ENCODE results near the gene CA11. TPM values are rescaled to one million over a fixed set of nuclear protein-coding genes. Genes with fewer than 3 reads are reported as not detected.

Gene CA11
- total and polyA plus RNA-seq, 9 of the 15 experiments (the other 6 are each of a cell fraction or from before 2014, with no cell fraction given): 2.9 to 19.9 (median 8.3) TPM

DNA sequence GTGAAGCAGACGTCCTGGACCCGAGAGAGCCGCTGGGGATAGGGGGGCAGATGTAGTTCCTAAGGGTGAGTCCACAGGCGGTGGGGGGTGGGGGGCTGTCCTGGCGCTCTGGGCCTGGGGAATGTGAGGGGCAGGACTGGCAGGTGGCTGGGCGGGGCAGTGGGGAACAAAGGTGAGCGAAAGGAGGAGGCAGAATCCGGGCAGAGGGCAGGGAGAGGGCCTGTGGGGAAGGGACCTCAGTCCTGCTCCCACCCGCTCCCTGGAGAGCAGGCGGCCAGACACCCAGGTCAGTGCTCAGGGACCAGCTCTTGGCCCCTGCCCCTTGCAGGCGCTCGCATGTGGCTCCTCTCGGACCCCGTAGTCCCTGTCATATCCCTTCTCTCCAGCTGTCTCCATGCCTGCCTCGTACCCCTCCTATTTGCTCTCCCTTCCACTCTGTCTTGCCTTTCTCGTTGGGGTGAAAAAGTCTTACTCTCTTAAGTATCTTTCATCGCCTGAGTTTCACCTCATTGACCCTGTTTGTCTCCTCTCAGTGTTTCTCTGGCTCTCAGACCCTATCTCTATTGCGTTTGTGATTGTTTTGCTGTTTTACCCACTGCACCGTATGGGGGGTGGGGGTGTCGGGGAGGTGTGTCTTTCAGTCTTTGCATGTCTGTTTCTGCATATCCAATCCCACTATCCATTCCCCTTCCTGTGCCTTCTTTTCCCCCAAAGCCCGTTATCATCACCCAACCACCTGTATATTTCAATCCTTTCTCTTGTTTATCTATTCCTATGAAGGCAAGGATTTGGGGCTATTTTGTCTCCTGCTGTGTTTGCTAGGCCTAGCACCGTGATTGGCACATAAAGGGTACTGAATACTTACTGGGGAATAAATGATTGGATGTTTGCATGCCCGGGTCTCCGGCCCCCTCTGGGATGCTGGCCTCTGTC, 20.9 kb downstream of the CA11 start (continued):
- TF ChIP-seq, protein P1, sequence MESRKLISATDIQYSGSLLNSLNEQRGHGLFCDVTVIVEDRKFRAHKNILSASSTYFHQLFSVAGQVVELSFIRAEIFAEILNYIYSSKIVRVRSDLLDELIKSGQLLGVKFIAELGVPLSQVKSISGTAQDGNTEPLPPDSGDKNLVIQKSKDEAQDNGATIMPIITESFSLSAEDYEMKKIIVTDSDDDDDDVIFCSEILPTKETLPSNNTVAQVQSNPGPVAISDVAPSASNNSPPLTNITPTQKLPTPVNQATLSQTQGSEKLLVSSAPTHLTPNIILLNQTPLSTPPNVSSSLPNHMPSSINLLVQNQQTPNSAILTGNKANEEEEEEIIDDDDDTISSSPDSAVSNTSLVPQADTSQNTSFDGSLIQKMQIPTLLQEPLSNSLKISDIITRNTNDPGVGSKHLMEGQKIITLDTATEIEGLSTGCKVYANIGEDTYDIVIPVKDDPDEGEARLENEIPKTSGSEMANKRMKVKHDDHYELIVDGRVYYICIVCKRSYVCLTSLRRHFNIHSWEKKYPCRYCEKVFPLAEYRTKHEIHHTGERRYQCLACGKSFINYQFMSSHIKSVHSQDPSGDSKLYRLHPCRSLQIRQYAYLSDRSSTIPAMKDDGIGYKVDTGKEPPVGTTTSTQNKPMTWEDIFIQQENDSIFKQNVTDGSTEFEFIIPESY (CRISPR knock-in tag; IDR thresholded peaks at IDR 0.05): no peak
- TF ChIP-seq GABPA (tag; conservative IDR thresholded peaks at IDR 0.05; ENCODE audit: low read depth) (no peak), FOXK1 (CRISPR knock-in tag; IDR thresholded peaks at IDR 0.05; ENCODE audit: borderline replicate concordance) (no peak), MEIS2 (IDR thresholded peaks at IDR 0.05; ENCODE audit: partially characterized antibody) (no peak), NCOA6 (IDR thresholded peaks at IDR 0.05) (no peak), ZNF407 (IDR thresholded peaks at IDR 0.05; ENCODE audit: low read depth) (peak; percentile 76), MNT (conservative IDR thresholded peaks at IDR 0.05) (no peak), TEAD2 (tag; IDR thresholded peaks at IDR 0.05) (no peak)
- TF ChIP-seq, protein P2, sequence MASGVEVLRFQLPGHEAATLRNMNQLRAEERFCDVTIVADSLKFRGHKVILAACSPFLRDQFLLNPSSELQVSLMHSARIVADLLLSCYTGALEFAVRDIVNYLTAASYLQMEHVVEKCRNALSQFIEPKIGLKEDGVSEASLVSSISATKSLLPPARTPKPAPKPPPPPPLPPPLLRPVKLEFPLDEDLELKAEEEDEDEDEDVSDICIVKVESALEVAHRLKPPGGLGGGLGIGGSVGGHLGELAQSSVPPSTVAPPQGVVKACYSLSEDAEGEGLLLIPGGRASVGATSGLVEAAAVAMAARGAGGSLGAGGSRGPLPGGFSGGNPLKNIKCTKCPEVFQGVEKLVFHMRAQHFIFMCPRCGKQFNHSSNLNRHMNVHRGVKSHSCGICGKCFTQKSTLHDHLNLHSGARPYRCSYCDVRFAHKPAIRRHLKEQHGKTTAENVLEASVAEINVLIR (CRISPR knock-in tag; IDR thresholded peaks at IDR 0.05): no peak
- TF ChIP-seq, protein P3, sequence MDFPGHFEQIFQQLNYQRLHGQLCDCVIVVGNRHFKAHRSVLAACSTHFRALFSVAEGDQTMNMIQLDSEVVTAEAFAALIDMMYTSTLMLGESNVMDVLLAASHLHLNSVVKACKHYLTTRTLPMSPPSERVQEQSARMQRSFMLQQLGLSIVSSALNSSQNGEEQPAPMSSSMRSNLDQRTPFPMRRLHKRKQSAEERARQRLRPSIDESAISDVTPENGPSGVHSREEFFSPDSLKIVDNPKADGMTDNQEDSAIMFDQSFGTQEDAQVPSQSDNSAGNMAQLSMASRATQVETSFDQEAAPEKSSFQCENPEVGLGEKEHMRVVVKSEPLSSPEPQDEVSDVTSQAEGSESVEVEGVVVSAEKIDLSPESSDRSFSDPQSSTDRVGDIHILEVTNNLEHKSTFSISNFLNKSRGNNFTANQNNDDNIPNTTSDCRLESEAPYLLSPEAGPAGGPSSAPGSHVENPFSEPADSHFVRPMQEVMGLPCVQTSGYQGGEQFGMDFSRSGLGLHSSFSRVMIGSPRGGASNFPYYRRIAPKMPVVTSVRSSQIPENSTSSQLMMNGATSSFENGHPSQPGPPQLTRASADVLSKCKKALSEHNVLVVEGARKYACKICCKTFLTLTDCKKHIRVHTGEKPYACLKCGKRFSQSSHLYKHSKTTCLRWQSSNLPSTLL (IDR thresholded peaks at IDR 0.05): no peak

All from K562 (cell line).